ENCODE results near the gene ASCC3. TPM values are rescaled to one million over a fixed set of nuclear protein-coding genes. Genes with fewer than 3 reads are reported as not detected.

ASCC3 gene
- total RNA-seq, 1 experiment from 2014 or later = 48.2 TPM

- Mint-ChIP-seq H3K9me3 (ENCODE audit: unreplicated experiment) (no peaks in the 10 kb centered on the region), H3K4me1 (ENCODE audit: low read depth, unreplicated experiment) (no peaks in the 10 kb centered on the region), H3K27me3 (ENCODE audit: insufficient read depth, unreplicated experiment) (no peaks in the 10 kb centered on the region), H3K27ac (ENCODE audit: unreplicated experiment) (no peak overlapping the region), H3K36me3 (ENCODE audit: insufficient read depth, unreplicated experiment) (no peaks in the 10 kb centered on the region), H3K4me3 (ENCODE audit: unreplicated experiment) (no peak overlapping the region)
- intact Hi-C loops (cut with micrococcal nuclease; ENCODE audit: unreplicated experiment) = no loop called here
- no peak for DNase-seq
- TF ChIP-seq CTCF (IDR thresholded peaks at IDR 0.05; ENCODE audit: insufficient read depth in 1 of 2, low read depth in 1 of 2, low read length in 1 of 2, severe bottlenecking in 1 of 2, unreplicated experiment in 1 of 2) = no peak
- ChIA-PET CTCF (no interaction called here), POLR2A (no interaction called here)
- no peaks in the 10 kb centered on the region for H3K4me1 ChIP-seq
- no peaks in the 10 kb centered on the region for H3K27me3 ChIP-seq (replicated peaks; ENCODE audit: control insufficient read depth, insufficient read depth, low read length)
- no peak overlapping the region for H3K4me3 ChIP-seq (ENCODE audit: low read depth, low read length)
- H3K9me3 ChIP-seq = no peaks in the 10 kb centered on the region
- no peaks in the 10 kb centered on the region for H3K36me3 ChIP-seq (ENCODE audit: control insufficient read depth, insufficient read depth, low read length)
- no TSS peak for BruUV-seq (replicated peaks)
These were observed 314.6 kb downstream of the ASCC3 start for GRCh38 chr6:100566563-100566962.

GRCh38 chr6:100565439-100566104 lies 315.6 kb downstream of the ASCC3 start:
- DNase-seq = no peak
- no peaks in the 10 kb centered on the region for H3K27me3 Mint-ChIP-seq (ENCODE audit: insufficient read depth, unreplicated experiment)
- no peaks in the 10 kb centered on the region for H3K9me3 Mint-ChIP-seq (ENCODE audit: unreplicated experiment)
- no peaks in the 10 kb centered on the region for H3K36me3 ChIP-seq (ENCODE audit: control insufficient read depth, insufficient read depth, low read length)
- H3K4me3 Mint-ChIP-seq (ENCODE audit: unreplicated experiment) = no peak overlapping the region
- BruUV-seq (replicated peaks) = no TSS peak
- H3K4me1 Mint-ChIP-seq (ENCODE audit: low read depth, unreplicated experiment) = no peaks in the 10 kb centered on the region
- H3K27me3 ChIP-seq (replicated peaks; ENCODE audit: control insufficient read depth, insufficient read depth, low read length) = no peaks in the 10 kb centered on the region
- no peak overlapping the region for H3K27ac Mint-ChIP-seq (ENCODE audit: unreplicated experiment)
- H3K4me1 ChIP-seq = no peaks in the 10 kb centered on the region
- no peak overlapping the region for H3K4me3 ChIP-seq (ENCODE audit: low read depth, low read length)
- ChIA-PET POLR2A (interaction anchor here (0.6 kb wide), 1 partner anchor 16 kb away, joined by 3 read pairs; no protein-coding TSS in a partner anchor), CTCF (no interaction called here)
- TF ChIP-seq CTCF (IDR thresholded peaks at IDR 0.05; ENCODE audit: insufficient read depth in 1 of 2, low read depth in 1 of 2, low read length in 1 of 2, severe bottlenecking in 1 of 2, unreplicated experiment in 1 of 2) = no peak
- no peaks in the 10 kb centered on the region for H3K9me3 ChIP-seq
- no peaks in the 10 kb centered on the region for H3K36me3 Mint-ChIP-seq (ENCODE audit: insufficient read depth, unreplicated experiment)
- intact Hi-C loops (cut with micrococcal nuclease; ENCODE audit: unreplicated experiment) = no loop called here

- no TSS peak for BruUV-seq (replicated peaks)
- DNase-seq = no peak
- Mint-ChIP-seq H3K9me3 (ENCODE audit: unreplicated experiment) (no peaks in the 10 kb centered on the region), H3K4me1 (ENCODE audit: low read depth, unreplicated experiment) (no peaks in the 10 kb centered on the region), H3K36me3 (ENCODE audit: insufficient read depth, unreplicated experiment) (no peaks in the 10 kb centered on the region), H3K27me3 (ENCODE audit: insufficient read depth, unreplicated experiment) (no peaks in the 10 kb centered on the region), H3K27ac (ENCODE audit: unreplicated experiment) (no peak overlapping the region), H3K4me3 (ENCODE audit: unreplicated experiment) (no peak overlapping the region)
- H3K4me1 ChIP-seq = no peaks in the 10 kb centered on the region
- TF ChIP-seq CTCF (IDR thresholded peaks at IDR 0.05; ENCODE audit: insufficient read depth in 1 of 2, low read depth in 1 of 2, low read length in 1 of 2, severe bottlenecking in 1 of 2, unreplicated experiment in 1 of 2) = no peak
- ChIA-PET CTCF (no interaction called here), POLR2A (no interaction called here)
- no peaks in the 10 kb centered on the region for H3K9me3 ChIP-seq
- intact Hi-C loops (cut with micrococcal nuclease; ENCODE audit: unreplicated experiment) = no loop called here
- H3K27me3 ChIP-seq (replicated peaks; ENCODE audit: control insufficient read depth, insufficient read depth, low read length) = no peaks in the 10 kb centered on the region
- no peaks in the 10 kb centered on the region for H3K36me3 ChIP-seq (ENCODE audit: control insufficient read depth, insufficient read depth, low read length)
- H3K4me3 ChIP-seq (ENCODE audit: low read depth, low read length) = no peak overlapping the region
These were observed 321.3 kb downstream of the ASCC3 start for GRCh38 chr6:100559859-100560258.

Measured in Caco-2 (cell line).